ENCODE results near the gene CDK5RAP3.

CDK5RAP3 gene

DNA sequence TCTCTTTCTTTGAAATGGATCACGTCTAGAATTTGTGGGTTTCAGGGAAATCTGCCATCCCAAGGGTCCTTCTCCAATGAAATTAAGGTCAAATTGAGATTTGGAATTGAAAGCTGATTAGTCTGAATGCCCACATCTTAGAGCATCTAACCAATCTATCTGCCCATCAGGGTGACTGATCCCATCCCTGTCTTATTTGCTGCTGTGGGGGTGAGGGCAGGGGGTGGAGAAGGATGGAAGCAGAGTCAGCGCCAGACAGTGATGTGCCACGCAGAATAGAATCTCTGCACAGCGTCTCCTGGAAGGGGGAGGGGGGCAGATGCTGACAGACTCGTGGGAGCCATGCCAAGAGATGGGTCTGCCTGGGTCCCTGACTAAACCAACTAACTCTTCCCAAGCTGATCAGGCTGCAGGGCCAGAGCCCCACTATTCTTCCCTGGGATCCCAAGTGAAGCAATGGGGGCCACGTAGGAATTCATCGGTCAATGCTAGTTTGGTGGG lies 32.1 kb downstream of the CDK5RAP3 start:
- FAIRE-seq, result no peak
- TF ChIP-seq TAF1 (IDR thresholded peaks at IDR 0.05; ENCODE audit: low read depth, low read length), result no peak
- no peak for TF ChIP-seq SPI1 (IDR thresholded peaks at IDR 0.05; ENCODE audit: low read depth, low read length)
- no peak for TF ChIP-seq PAX5 (IDR thresholded peaks at IDR 0.05; ENCODE audit: insufficient read depth, low read length, severe bottlenecking)
- no peak for TF ChIP-seq POLR2A (IDR thresholded peaks at IDR 0.05; ENCODE audit: low read depth, low read length)
- TF ChIP-seq POU2F2 (IDR thresholded peaks at IDR 0.05; ENCODE audit: low read depth, low read length), result no peak
- TF ChIP-seq POLR2AphosphoS5 (IDR thresholded peaks at IDR 0.05; ENCODE audit: low read depth, low read length), result no peak
- no peak for DNase-seq (ENCODE audit: insufficient read length, low spot score)

DNA sequence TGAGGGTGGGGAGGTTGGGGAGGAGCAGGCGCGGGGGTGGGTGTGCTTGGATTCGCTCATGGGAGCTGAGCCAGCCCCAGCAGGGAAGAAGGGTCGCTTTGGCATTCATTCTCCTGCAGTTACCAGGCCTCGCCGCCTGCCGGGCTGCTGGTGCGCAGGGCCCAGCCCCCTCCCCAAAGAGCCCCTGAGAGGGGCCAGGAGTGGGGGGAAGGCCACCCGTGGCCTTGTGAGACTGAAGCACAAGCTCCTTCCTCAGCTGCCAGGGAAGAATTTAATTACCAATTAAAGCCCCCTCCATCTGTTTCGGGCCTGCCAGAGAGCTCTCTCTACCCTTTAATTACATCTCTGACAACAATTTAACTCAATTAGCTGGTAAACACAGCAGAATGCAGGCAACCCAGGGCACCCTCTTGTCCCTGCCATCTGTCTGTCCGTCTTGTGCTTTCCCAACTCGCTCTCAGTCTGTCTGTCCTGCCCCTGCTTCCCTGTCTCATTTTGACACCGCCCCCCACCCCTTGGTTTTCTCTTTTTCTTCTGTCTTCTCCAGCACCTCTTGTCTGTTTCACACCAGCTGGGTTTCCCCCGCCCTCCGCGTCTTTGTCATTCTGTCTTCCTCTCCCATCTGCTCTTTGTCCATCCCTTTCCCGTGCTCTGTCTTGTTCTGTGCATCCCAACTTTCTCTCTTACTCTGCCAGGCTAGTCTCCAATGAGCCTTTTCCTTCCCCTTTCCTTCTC lies 32.7 kb downstream of the CDK5RAP3 start:
- DNase-seq (ENCODE audit: insufficient read length, low spot score), result no peak
- TF ChIP-seq SPI1 (IDR thresholded peaks at IDR 0.05; ENCODE audit: low read depth, low read length) (no peak), TAF1 (IDR thresholded peaks at IDR 0.05; ENCODE audit: low read depth, low read length) (no peak), POU2F2 (IDR thresholded peaks at IDR 0.05; ENCODE audit: low read depth, low read length) (no peak), POLR2A (IDR thresholded peaks at IDR 0.05; ENCODE audit: low read depth, low read length) (no peak), PAX5 (IDR thresholded peaks at IDR 0.05; ENCODE audit: insufficient read depth, low read length, severe bottlenecking) (no peak), POLR2AphosphoS5 (IDR thresholded peaks at IDR 0.05; ENCODE audit: low read depth, low read length) (no peak)

DNA sequence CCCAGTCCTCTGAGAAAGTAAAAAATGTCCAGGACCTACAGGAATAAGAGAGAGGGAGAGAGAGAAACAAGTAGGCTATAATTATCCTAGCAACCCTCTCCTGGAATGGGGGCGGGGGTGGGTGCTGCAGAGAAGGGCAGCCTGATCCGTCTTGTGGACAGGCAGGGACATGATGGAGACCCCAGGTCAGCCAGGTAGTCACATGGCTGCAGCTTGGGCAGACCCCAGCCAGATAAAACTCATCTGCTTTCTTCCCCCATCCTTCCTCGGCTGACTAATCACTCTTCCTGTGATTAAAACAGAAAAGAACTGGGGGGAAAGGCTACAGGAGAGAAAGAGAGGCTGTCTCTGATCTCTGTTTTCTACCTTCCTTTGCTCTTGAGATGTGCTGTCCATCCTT lies 34.1 kb downstream of the CDK5RAP3 start:
- FAIRE-seq (no peak), DNase-seq (ENCODE audit: insufficient read length, low spot score) (no peak)
- no peak for TF ChIP-seq POLR2AphosphoS5 (IDR thresholded peaks at IDR 0.05; ENCODE audit: low read depth, low read length)
- no peak for TF ChIP-seq TAF1 (IDR thresholded peaks at IDR 0.05; ENCODE audit: low read depth, low read length)
- no peak for TF ChIP-seq POLR2A (IDR thresholded peaks at IDR 0.05; ENCODE audit: low read depth, low read length)
- no peak for TF ChIP-seq SPI1 (IDR thresholded peaks at IDR 0.05; ENCODE audit: low read depth, low read length)
- no peak for TF ChIP-seq PAX5 (IDR thresholded peaks at IDR 0.05; ENCODE audit: insufficient read depth, low read length, severe bottlenecking)
- no peak for TF ChIP-seq POU2F2 (IDR thresholded peaks at IDR 0.05; ENCODE audit: low read depth, low read length)

More for the DNA sequence above, 32.7 kb downstream of the CDK5RAP3 start:
- FAIRE-seq, result no peak

DNA sequence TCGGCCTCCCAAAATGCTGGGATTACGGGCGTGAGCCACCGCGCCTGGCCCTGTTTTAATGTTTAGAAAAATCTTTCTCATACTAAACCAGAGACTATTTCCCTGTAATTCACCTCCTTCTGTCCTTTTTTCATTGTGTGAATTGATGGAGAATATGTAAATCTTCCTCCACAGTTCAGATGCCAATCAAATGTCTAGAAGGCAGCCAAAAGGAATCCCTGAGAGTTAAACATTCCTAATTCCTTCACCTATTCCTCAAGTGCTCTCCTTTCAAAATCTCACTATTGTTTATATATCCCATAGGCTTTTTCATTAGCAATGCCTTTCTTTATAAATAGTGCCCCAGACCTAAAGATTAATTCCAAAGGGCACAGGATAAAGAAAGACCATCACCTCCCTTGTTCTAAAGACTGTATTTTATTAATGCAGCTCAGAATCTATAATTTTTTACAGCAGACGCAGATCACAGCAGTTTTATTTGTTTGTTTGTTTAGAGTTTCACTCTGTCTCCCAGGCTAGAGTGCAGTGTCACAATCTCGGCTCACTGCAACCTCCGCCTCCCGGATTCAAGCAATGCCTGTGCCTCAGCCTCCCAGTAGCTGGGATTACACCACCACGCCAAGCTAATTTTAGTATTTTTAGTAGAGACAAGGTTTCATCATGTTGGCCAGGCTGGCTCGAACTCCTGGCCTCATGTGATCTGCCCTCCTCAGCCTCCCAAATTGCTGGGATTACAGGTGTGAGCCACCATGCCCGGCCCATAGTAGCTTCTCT lies 36.2 kb downstream of the CDK5RAP3 start:
- no peak for DNase-seq (ENCODE audit: insufficient read length, low spot score)
- no peak for FAIRE-seq
- TF ChIP-seq SPI1 (IDR thresholded peaks at IDR 0.05; ENCODE audit: low read depth, low read length), result no peak
- no peak for TF ChIP-seq POU2F2 (IDR thresholded peaks at IDR 0.05; ENCODE audit: low read depth, low read length)
- no peak for TF ChIP-seq TAF1 (IDR thresholded peaks at IDR 0.05; ENCODE audit: low read depth, low read length)
- TF ChIP-seq PAX5 (IDR thresholded peaks at IDR 0.05; ENCODE audit: insufficient read depth, low read length, severe bottlenecking), result no peak
- no peak for TF ChIP-seq POLR2AphosphoS5 (IDR thresholded peaks at IDR 0.05; ENCODE audit: low read depth, low read length)
- TF ChIP-seq POLR2A (IDR thresholded peaks at IDR 0.05; ENCODE audit: low read depth, low read length), result no peak

DNA sequence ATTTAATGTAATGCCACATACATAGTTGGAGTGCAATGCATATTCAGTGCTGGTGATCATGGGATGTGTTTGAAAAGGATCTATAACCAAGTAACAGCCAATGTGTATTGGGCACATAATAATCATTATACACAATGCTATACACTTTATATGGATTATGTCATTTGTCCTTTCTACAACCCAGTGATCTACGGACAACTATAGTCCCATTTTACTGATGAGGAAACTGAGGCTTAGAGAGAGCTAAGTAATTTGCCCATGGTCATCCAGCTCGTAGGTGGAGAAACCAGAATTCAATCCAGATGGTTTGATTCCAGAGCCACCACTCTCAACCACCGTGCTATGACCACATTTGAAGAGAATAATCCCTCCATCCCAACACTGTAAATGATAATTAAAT lies 39.3 kb downstream of the CDK5RAP3 start:
- TF ChIP-seq TAF1 (IDR thresholded peaks at IDR 0.05; ENCODE audit: low read depth, low read length) (no peak), POLR2A (IDR thresholded peaks at IDR 0.05; ENCODE audit: low read depth, low read length) (no peak), PAX5 (IDR thresholded peaks at IDR 0.05; ENCODE audit: insufficient read depth, low read length, severe bottlenecking) (no peak), POU2F2 (IDR thresholded peaks at IDR 0.05; ENCODE audit: low read depth, low read length) (no peak), POLR2AphosphoS5 (IDR thresholded peaks at IDR 0.05; ENCODE audit: low read depth, low read length) (no peak), SPI1 (IDR thresholded peaks at IDR 0.05; ENCODE audit: low read depth, low read length) (no peak)
- DNase-seq (ENCODE audit: insufficient read length, low spot score) (no peak), FAIRE-seq (no peak)

DNA sequence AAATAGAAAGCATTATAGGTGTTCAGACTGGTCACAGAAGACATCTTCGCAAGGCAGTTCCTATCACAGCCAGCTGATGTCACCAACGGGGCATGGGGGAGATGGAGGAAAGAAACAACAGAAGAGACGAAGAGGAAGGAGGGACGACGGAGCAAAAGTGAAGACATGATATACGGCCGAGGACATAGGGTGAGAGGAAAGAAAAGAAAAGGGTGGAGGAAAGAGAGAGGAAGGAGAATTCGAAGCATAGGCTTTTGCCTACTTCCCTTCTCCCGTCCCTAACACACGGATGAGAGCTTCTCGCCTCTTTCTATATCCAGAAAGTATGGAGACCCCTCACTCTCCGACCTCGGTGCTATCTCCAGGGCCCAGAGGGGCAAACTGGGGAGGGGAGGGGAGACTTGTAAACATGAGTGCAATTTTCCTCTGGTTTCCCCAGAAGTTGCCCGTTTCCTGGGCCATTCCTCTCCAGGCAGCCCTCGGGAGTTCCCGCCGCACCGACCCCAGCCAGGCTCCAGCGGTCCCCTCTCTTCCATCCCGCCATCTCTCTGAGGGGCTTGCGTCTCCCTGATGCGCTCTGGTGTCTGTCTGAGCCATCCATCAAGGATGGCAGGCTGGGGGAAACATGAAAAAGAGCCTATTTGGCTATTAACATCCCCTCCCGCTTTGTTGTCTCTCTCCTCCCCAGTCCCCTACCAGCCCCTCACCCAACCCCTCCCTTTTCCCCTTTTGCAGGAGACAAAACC lies 40.7 kb downstream of the CDK5RAP3 start:
- DNase-seq (ENCODE audit: insufficient read length, low spot score) (no peak), FAIRE-seq (peak; percentile 72)
- no peak for TF ChIP-seq POLR2AphosphoS5 (IDR thresholded peaks at IDR 0.05; ENCODE audit: low read depth, low read length)
- TF ChIP-seq POU2F2 (IDR thresholded peaks at IDR 0.05; ENCODE audit: low read depth, low read length), result no peak
- no peak for TF ChIP-seq SPI1 (IDR thresholded peaks at IDR 0.05; ENCODE audit: low read depth, low read length)
- TF ChIP-seq POLR2A (IDR thresholded peaks at IDR 0.05; ENCODE audit: low read depth, low read length), result no peak
- TF ChIP-seq PAX5 (IDR thresholded peaks at IDR 0.05; ENCODE audit: insufficient read depth, low read length, severe bottlenecking), result no peak
- TF ChIP-seq TAF1 (IDR thresholded peaks at IDR 0.05; ENCODE audit: low read depth, low read length), result no peak

DNA sequence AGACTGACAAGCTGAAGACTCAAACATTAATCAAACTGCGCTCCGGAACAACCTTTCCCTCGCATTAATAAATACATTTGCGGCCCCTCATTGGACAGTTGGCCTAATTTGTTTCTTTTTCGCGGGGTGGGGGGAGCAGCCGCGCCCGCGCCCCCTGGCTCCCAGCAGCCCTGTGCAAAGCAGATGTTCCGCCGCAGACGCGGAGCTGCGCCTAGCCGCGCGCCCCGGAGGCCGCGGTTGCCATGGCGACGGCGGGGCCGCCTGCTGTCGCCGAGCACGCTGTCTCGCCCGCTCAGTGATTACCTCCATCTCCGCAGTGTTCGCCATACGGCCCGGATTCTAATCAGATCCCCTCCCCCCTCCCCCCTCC lies 41.2 kb downstream of the CDK5RAP3 start:
- peak; percentile 87 for FAIRE-seq
- TF ChIP-seq SPI1 (IDR thresholded peaks at IDR 0.05; ENCODE audit: low read depth, low read length) (no peak), POLR2AphosphoS5 (IDR thresholded peaks at IDR 0.05; ENCODE audit: low read depth, low read length) (no peak), POLR2A (IDR thresholded peaks at IDR 0.05; ENCODE audit: low read depth, low read length) (no peak)
- peak; percentile 80 for DNase-seq (ENCODE audit: insufficient read length, low spot score)

DNA sequence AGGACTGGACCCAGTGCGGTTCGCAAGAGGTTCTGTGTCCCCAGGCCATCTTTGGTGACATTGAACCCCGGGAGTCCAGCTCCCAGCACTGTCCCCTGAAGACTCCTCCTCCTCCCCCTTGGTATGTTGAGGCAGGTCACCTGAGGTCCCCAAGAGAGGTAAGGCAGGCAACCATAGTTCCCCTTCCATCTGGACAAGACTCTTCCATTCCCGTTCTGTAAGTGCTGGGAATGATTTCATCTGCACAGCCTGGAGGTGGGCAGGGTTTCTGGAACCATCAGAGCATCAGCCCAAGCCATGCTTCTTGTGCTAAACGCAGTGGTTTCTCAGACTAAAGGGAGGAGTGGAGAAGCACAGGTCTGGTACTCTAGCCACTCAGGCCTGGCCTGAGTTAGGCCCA lies 41.7 kb downstream of the CDK5RAP3 start:
- DNase-seq (ENCODE audit: insufficient read length, low spot score) (no peak), FAIRE-seq (no peak)
- TF ChIP-seq POLR2AphosphoS5 (IDR thresholded peaks at IDR 0.05; ENCODE audit: low read depth, low read length) (no peak), TAF1 (IDR thresholded peaks at IDR 0.05; ENCODE audit: low read depth, low read length) (no peak), POLR2A (IDR thresholded peaks at IDR 0.05; ENCODE audit: low read depth, low read length) (no peak), POU2F2 (IDR thresholded peaks at IDR 0.05; ENCODE audit: low read depth, low read length) (no peak), SPI1 (IDR thresholded peaks at IDR 0.05; ENCODE audit: low read depth, low read length) (no peak), PAX5 (IDR thresholded peaks at IDR 0.05; ENCODE audit: insufficient read depth, low read length, severe bottlenecking) (no peak)

Data from GM12891 (cell line).